CD4-positive, alpha-beta T cell treated with Interferon alpha-2 for 1 hour (primary cell): ENCODE data around the gene OXSM.

Source experiments
- DNase-seq, 2 donors: peaks; one replicate each; pipeline ENCODE4 v3.0.0-alpha.2; 2020 to 2022

Gene OXSM

GRCh38 chr3:25804676-25805075 lies 14.8 kb downstream of the OXSM start:
- no peak for DNase-seq

- no peak for DNase-seq
Measured at GRCh38 chr3:25812644-25813043, 22.8 kb downstream of the OXSM start.

GRCh38 chr3:25817107-25817506 lies 27.2 kb downstream of the OXSM start:
- no peak for DNase-seq

- DNase-seq: no peak
Measured at GRCh38 chr3:25817638-25818037, 27.7 kb downstream of the OXSM start.

GRCh38 chr3:25818335-25818734 lies 28.4 kb downstream of the OXSM start:
- no peak for DNase-seq

- DNase-seq: no peak
Measured at GRCh38 chr3:25820366-25820765, 30.5 kb downstream of the OXSM start.

GRCh38 chr3:25820816-25821486 lies 31.1 kb downstream of the OXSM start:
- DNase-seq: no peak

GRCh38 chr3:25821746-25822573 lies 32.1 kb downstream of the OXSM start:
- DNase-seq: no peak

GRCh38 chr3:25823314-25823713 lies 33.4 kb downstream of the OXSM start:
- no peak for DNase-seq

- DNase-seq: no peak
Measured at GRCh38 chr3:25826510-25826909, 36.6 kb downstream of the OXSM start.

GRCh38 chr3:25830373-25831280 lies 40.7 kb downstream of the OXSM start:
- DNase-seq: no peak

GRCh38 chr3:25831578-25831977 lies 41.7 kb downstream of the OXSM start:
- DNase-seq: no peak

GRCh38 chr3:25834346-25834745 lies 44.5 kb downstream of the OXSM start:
- no peak for DNase-seq

GRCh38 chr3:25836579-25836978 lies 46.7 kb downstream of the OXSM start:
- DNase-seq: no peak

GRCh38 chr3:25837038-25837437 lies 47.1 kb downstream of the OXSM start:
- no peak for DNase-seq

GRCh38 chr3:25840099-25840498 lies 50.2 kb downstream of the OXSM start:
- DNase-seq: no peak

- DNase-seq: no peak
Measured at GRCh38 chr3:25843332-25843731, 53.4 kb downstream of the OXSM start.
